NCI-H748 (cell line): ENCODE results near the gene RAD51B.
"Not testable (repeated sequence)": the region's sequence is repeated elsewhere in the genome, so short reads cannot be mapped to it uniquely, and the experiment has no call there.

Experiments used
- DNase-seq: peaks from one replicate; lab custom pipeline; 2025; ENCODE audit not compliant: unreplicated experiment; lab: John Stamatoyannopoulos, UW

Gene RAD51B

DNA sequence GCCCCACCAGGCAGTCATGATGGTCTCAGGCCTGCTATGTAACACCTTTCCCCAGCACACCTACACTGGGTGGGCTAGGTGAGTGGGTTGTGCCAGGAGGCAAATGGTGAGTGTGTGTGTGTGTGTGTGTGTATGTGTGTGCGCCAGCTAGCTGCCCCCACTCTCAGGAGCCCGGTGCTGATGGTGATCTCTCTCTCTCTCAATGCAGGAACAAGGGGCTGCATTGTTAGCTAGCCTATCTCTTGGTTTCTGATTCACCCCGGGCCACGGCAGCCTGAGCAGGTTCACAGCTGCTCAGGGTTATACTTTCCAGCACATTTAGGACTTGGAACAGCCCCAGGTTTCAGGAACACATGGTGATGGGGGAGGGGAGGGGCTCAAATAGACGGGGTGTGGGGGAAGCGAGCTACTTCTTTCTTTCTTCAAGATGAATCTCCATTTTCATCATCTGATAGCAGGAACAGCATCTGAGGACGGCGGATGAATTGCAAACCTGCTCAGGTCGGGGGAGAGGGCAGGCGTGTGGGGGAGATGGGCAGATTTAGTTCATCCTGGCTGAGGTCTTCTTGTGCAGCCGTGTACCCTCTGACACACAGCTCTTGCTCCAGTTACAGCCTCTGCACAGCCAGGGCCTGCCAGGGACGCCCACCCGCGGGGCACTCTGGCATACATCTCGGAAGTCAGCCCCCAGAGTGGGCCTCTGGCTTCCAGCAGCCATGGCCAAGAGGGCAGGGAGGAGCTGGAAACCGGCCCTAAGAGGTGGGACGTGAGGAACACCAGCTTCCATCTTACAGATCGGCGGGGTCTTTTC, 835.6 kb downstream of the RAD51B start:
- no peak for DNase-seq

DNA sequence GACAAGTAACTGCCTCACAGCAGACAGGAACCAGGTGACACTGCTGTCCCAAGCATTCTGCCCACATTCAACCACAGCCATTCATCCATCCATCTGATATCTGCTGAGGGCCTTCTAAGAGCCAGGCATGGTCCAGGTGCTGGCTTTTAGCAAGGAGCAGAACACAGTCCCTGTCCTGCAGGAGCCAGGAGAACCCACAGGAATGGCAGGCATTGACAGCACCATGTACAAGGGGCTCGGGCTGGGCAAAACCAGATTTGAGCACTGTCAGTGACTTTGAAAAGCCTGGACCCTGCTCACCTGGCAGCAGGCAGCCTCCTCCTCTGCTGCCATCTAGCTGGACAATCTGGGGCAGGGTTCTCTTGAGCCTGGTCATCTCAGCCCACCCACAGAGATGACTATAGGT, 836.3 kb downstream of the RAD51B start:
- DNase-seq = no peak

DNA sequence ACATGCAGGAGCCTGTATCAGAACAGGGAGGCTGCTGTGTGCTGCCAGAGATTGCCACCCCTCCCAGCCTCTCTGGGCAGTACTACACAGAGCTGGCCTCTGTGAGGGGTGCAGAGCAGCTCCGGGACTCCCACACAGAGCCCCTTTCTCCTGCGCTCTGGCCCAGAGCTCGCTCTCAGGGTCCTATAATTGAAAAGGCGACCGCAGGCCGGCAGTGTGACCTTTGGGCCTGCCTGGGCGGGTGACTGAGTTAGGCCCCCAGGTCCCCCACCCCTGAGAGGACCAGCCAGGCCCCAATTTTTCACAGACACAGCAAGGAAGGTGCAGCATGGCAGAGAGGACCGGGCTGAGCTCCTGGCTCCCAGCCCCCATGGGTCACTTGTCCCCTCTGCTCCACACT, 836.9 kb downstream of the RAD51B start:
- no peak for DNase-seq

DNA sequence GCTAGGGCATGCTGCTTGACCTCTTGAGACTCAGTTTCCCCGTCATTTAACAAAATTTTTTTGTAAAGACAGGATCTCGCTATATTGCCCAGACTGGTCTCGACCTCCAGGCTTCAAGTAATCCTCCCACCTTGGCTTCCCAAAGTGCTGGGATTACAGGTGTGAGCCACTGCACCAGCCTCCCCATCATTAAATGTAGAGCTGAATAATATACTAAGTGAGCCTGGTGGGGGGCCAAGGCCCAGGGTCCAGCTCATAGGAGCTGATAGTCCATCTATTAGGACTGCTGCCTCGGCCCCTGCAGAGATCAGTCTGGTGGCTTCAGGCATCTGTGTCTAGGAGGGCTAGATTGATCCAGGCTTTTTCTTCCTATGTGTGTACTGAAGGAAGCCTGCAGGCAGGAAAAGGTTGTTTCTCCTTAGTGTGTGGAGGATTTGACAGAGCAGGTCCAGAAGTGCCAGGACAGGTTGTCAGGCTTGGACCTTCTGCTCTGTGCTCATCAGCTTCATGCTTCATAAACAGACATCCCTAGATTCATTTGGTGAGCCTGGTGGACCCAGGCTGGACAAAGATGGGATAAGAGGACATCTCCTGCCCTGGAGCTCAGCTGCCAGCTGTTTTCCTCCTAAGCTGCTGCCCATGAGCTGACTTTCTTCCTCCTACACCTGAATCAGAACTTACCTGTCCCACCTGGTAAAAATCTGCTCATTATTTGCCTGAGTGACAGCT, 837.9 kb downstream of the RAD51B start:
- no peak for DNase-seq

DNA sequence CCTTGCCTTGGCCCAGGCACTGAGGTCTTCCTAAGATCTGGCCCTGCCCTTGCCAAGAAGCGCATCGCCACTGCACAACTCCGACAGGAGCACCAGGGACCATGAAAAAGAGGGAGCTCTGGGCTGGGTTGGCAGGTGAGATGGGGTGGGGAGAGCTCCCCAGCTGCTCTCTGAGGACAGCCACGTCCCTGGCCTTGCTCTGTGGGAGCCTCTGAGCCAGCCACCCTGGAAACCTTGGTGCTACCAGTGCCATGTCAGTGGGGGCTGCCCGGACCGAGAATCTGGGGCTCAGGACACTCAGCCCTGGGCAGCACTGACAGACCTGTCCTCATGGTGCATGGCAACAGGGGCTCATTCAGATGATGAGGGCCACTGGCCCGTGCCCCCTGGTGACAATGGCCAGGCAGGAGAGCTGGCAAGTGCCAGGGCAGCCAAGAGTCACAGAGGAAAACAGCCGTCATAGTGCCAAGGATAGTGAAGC, 838.5 kb downstream of the RAD51B start:
- no peak for DNase-seq

DNA sequence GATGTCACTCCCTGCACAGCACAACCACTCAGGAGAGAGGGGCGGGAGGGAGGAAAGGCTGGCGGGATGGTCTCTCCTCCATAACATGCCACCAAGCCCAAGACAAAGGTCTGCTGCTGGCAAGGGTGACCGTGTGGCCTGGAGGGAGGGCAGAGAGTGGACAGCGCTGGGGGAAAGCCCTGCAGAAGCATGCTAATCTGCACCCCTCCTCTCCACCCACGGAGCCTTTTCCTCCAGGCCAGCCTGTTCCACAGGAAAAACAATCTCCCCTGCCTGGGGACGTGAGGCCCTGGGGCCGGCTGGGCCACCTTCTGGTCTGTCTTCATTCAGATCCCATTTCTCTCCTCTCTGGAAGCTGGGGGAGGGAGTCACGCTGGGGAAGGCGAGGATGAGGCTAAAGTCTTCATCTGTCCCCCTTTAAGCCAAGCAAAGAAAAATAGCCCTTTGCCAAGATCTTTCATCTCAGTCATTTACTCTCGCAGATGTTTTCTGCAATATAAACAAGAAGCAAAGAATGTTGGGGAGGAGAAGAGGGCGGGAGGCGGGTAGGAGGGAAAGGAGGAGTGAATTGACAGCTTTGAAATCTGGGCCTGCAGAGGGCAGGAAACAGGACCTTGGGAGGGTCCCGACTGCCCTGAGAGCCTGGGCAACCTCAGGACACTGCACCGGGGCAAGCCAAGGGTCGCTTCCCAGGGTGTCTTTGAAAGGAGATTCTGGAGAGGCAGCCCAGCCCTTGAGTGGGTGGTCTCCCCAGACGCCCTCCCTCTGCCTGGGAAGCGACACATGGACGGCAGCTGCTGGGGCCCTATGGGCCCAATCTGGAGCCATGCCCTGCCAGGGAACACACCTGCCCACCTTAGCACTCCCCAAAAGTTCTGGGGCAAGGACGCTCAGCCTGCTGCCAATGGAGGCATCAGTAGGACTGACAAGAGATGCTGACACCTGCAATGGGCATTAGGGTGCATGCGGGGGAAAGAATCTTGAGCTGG, 839.7 kb downstream of the RAD51B start:
- no peak for DNase-seq

DNA sequence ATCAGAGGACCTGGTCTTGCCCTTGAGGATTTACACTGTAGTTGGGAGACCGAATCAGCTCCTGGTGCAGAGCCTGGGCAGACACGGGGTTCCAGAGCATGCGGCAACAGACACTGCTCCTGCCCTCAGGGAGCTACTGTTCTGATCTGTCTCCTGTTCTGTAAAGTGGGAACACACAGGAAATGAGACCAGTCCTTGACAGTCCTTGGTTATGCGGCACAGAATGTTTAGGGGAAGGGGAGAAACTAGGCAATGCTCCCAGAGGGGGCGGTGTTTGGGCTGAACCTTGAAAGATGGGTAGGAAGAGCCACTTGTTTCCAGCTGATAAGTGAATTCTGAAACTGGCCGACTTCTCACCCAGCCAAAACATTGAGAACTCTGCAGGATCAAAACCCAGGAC, 840.9 kb downstream of the RAD51B start:
- DNase-seq = no peak

DNA sequence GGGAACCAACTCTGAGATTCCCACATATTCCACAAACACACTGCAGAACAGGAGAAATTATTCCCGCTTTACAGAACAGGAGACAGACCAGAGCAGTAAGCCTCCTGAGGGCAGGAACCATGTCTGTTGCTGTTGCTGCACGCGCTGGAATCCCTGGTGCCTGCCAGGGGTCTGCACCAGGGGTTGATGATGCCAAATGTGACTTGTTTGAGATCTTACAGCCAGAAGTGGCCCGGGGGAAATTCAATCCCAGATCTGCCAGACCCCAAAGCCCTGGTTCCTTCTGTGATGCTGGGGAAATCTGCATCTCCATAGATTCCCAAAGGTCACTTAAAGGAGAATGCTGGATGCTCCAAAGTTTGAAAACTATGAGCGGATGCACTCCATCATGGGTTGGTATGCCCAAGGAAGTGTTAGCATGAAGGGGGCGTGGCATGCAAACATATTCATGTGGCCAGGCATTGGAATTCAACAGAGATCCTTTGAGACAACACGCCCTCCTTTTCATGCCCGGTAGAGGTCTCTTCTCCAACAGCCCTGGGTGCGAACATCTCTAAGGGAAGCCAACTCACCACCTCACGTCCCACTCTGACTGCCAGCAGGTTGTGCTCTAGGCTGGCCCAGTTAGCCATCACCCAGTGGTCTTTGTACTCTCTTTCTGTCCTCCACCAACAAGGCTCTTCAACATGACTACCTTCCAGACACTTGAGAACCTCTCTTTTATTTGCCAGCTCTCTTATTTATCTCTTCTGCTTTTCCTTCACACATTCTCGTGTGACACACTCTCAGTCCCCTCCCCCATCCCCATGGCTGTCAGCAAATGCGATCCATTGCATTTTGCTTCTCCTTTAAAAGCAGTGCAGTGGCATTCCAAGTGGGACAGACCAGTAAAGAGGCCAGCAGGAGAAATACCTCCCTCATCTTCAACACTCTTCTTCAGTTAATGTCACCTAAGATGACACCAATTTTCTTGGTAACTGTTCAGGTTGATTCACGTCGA, 841.9 kb downstream of the RAD51B start:
- no peak for DNase-seq

DNA sequence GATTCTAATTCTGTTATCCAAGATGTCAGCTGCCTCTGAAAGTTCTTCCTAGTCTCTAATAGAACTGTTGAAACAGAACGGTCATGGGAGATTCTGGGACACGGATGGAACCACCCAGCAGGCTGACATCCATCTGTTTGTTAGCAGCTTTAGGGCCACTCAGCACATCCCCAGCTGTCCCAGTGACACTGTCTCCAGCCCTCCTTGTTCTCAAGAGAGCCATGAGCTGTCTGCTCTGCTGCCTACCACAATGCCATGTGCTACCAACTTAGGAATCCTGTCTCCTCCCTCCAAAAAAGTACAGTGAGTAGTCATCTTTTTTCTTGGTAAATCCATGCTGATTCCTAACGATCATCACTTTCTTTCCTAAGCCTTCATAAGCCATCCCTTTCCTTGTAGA, 842.8 kb downstream of the RAD51B start:
- DNase-seq = no peak

DNA sequence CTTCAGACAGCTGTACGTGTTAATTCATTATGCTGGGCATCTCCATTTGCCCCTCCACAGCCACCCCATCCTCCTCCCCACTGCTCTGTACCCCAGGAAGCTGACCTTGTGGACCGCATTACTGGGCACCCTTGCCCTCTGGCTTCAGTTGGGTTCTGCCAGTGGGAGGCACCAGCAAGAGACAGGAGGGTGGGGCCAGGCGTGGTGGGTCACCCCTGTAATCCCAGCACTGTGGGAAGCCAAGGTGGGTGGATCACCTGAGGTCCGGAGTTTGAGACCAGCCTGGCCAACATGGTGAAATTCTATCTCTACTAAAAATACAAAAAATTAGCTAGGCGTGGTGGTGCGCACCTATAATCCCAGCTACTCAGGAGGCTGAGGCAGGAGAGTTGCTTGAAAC, 843.2 kb downstream of the RAD51B start:
- DNase-seq = not testable (repeated sequence)

DNA sequence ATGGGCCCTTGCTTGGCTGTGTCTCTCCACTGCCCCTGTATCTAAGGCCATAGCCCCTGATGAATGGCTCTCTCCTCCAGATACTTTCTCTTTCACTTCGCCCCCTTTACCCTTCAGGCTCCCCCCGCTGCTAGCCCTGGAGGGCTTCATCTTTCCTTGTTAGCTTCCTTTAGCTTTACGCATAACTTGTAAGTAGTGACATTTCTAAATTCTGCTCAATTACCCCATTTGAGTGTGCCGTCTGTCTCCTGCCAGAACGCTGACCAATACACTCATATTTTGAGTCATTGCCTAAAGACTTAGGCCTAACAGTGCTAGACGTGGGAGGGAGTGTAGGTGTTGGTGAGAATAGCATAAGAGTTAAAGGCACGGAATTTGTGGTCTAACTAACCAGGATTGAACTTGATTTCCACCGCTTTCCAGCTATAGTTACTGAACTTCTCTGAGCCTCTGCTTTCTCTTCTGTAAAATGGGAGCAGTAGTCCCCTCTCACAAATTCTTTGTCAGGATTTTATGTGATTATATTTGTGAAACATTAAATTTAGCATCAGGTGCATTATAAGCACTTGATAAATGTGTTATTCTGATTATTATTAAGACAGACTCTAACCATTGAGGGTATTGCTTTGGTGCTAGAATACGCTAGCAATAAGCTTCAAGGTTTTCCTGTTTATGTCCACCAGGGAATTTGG, 844.0 kb downstream of the RAD51B start:
- no peak for DNase-seq

DNA sequence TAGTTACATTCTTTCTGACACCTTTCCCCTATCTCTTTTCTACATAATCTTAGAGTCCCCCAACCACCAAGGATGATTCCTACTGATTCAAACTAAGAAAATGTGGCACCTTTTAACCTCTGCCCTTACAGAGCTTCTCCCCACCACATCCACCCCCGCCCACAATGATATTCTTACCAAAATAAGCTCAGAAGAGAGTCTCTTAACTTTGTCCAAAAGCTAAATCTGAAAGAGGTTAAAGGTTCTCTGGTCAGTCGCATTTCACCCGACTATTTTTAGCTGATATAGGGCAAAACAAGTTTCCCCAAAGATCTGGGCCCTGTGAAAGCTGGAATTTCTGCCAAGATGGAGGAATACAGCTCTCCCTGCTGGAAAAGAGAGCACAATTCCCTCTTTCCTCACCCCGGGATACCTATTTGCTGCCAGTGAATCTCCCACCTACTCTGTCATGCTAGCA, 844.7 kb downstream of the RAD51B start:
- DNase-seq = no peak

DNA sequence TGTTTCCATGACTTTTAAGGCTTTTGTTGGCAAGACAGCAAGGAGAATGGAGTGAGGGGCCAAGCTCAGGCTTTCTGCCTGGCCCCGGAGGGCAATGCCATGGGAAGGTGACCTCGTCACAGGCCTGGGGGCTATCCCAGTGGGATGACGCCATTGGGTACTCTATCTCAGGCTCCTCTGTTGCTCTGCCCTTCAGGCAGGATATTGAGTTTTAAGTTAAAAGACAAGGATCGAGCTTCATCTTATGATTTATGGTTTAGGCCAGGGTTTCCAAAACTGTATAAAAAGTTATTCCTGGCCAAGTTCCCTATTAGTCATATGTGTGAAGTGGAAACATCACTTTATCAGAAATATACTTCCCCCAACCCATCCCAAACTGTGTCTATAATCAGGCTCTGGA, 845.6 kb downstream of the RAD51B start:
- no peak for DNase-seq

DNA sequence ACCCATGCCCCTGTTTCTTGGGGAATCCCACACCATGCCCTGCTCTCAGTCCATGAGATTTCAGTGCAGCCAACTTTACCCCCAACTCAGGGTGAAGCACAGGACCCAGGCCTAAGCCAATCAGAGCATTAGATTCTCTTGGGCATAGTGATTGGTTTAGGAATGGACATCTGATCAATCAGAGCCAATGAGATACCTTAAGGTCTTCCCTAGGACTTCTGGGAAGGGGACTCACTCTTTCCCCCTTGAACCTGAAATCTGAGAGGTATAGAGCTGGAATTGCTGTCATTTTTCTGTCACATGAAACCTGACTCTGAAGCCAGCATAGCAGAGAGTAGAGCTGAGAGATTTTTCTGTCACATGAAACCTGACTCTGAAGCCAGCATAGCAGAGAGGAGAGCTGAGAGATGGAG, 846.2 kb downstream of the RAD51B start:
- no peak for DNase-seq

DNA sequence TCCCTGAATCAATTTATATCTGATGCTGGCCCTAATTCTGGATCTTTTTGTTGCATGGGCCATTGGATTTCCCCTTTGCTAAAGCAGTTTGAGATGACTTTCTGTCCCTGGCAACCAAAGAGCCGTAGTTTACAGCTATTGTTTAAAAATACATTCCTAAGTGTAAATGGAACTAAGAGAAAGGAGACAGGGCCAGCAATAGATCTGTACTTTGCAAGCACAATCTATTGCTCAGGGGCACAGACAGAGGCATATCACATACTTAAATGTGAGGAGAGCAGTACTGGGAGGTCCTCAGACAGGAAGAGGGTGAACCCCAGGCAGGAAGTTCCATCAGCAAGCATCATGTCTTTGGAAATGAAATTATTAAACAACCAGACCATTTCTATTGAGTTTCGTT, 846.7 kb downstream of the RAD51B start:
- DNase-seq = no peak

DNA sequence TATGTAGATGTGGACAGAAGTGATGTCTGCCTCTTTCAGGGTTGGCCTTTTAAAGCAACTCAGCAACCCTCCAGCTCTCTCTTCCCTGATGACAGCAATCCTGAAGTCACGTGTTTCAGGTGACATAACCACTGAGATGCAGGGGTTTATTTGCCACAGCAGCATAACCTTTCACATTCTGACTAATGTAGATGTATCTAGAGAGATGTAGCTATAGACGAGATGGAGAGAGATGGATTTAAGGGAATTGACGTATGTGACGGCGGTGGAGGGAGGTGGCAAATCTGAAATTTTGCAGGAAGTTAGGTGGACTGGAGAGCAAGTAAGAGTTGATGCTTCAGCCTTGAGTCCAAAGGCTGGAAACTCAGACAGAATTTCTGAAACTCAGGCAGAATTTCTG, 847.3 kb downstream of the RAD51B start:
- no peak for DNase-seq

DNA sequence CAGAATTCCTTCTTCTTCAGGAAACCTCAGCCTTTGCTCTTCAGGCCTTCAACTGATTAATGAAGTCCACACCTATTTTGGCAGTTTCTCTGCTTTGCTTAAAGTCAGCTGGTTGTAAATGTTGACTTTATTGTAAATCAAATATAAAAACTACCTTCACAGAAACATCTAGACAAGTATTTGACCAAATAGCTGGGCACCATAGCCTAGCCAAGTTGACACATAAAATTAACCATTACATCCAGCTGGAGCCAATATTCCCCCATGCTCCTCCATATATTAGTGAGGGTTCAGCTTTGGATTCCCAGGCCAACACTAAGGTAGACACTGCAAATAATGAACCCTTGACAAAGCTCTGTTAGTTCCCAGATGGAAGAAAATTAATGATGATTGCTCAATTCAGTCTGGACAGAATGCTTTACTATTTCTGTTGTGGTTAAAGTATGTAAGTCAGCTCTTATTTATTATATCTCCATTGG, 847.8 kb downstream of the RAD51B start:
- no peak for DNase-seq

DNA sequence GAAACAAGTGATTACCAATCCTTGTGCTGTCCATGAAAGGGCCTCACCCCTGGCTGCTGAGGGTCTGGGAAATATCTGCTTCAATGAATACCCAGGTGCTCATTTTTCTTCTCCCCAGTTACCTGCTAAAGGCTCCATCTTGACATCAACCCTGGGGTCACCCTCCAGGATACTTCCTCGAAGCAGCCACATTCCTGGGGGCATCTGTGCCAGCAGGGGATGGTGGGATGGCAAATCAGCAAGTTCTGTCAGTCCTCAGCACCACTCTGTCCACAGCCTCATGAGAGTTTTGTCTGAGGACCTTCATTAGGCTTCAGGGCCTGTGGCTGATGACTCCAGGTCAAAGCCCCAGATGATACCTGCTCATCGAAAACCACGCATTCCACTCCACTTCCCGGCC, 848.4 kb downstream of the RAD51B start:
- DNase-seq = no peak

DNA sequence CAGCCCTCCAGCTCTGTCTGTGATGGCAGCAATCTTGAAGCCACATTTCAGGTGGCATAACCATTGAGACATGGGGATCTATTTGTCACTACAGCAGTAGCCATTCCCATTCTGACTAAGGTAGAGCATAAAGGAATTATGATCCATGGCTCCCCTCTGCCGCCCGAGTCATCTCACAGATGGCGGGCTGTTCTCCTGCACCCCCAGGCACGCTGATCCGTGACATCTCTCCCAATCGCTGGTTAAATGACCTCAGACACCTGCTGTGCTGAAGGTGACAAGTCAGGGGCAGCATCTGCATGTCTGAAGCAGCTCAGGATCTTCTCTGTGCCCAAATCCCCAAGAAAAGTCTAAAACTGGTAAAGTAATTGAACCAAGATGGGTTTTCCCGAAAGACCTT, 849.0 kb downstream of the RAD51B start:
- no peak for DNase-seq
